ENCODE results near the gene TSEN34.
"Not testable (repeated sequence)": the region's sequence is repeated elsewhere in the genome, so short reads cannot be mapped to it uniquely, and the experiment has no call there.

Gene TSEN34

GRCh38 chr19:54240372-54241336 lies 49.5 kb downstream of the TSEN34 start:
- FAIRE-seq, result not testable (repeated sequence)

- FAIRE-seq, result not testable (repeated sequence)
These were observed 51.1 kb downstream of the TSEN34 start for GRCh38 chr19:54242234-54242633.

GRCh38 chr19:54242646-54243045 lies 51.5 kb downstream of the TSEN34 start, which contains the start of gene LILRA6:
Gene LILRA6, minus strand, starts transcription at chr19:54242790.
- not testable (repeated sequence) for FAIRE-seq

- not testable (repeated sequence) for FAIRE-seq
These were observed 52.7 kb downstream of the TSEN34 start for GRCh38 chr19:54243809-54244208.

All from A204.1 (cell line).